K562 (cell line): Measurements from ENCODE around the gene SOX18. TPM values are rescaled to one million over a fixed set of nuclear protein-coding genes. Genes with fewer than 3 reads are reported as not detected.

Source experiments
- ATAC-seq: fragments of 200-7000 bp; cut with Tn5 transposase; 3 replicates; pipeline ENCODE4 v1.9.1; 2020; ENCODE audit warnings: moderate library complexity
- BruUV-seq: library from RNA; stranded (reverse); fragments of 400-500 nt; replicated peaks from 2 replicates; lab custom pipeline; 2021; lab: Mats Ljungman, UMichigan
- CTCF ChIA-PET: fragments of 300-600 bp; formaldehyde crosslinking; extraction: SDS; loops from one replicate; lab custom pipeline; 2021; ENCODE audit warnings: low intra/inter-chr PET ratio; lab: Yijun Ruan, JAX
- POLR2A ChIA-PET: fragments of 300-600, 350-650 bp; sonication (Branson Sonifier 250); formaldehyde crosslinking; extraction: SDS; loops from one replicate; lab custom pipeline; 2021; ENCODE audit warnings: antibody characterized with exemption, inconsistent platforms; lab: Yijun Ruan, JAX
- DNase-seq, 4 experiments: peaks; one replicate each; pipeline versions ENCODE4 v3.0.0 to v3.0.0-alpha.2; 2011 to 2018; ENCODE audit warnings: low spot score in 3 of 4, mixed read lengths in 3 of 4; ENCODE audit errors: extremely low read depth in 1 of 4
- FAIRE-seq: peaks from 2 replicates; lab custom pipeline; 2011; peaks lifted over from hg19 to GRCh38; lab: Jason Lieb, UNC
- H2AFZ ChIP-seq: 2 replicates; pipeline ENCODE4 v1.6.0; 2011; ENCODE audit warnings: low read depth, low read length, control low read depth, inconsistent platforms
- H3K27ac ChIP-seq: fragments of 200-600 bp; 3 replicates; pipeline ENCODE4 v1.8.0; 2011; ENCODE audit warnings: low read depth, mild to moderate bottlenecking, control low read depth, inconsistent platforms, low read length, moderate library complexity, mixed read lengths; ENCODE audit errors: extremely low read depth
- H3K27me3 ChIP-seq, 2 experiments: fragments of 300-600 bp in 1 of 2; 2 replicates in 1 of 2; 3 replicates in 1 of 2; pipeline versions ENCODE4 v1.6.0 to v1.8.0; 2011; ENCODE audit warnings: inconsistent platforms in 2 of 2, low read length in 2 of 2, mild to moderate bottlenecking in 1 of 2, mixed read lengths in 1 of 2, moderate library complexity in 1 of 2; ENCODE audit not compliant: control insufficient read depth in 2 of 2, insufficient read depth in 2 of 2
- H3K36me3 ChIP-seq: fragments of 300-600 bp; 3 replicates; pipeline ENCODE4 v1.8.0; 2011; ENCODE audit warnings: mild to moderate bottlenecking, low read length, inconsistent platforms; ENCODE audit not compliant: control insufficient read depth, insufficient read depth
- H3K4me1 ChIP-seq, 2 experiments: fragments of 200-600 bp in 1 of 2; replicated peaks in 1 of 2; 2 replicates in 1 of 2; 3 replicates in 1 of 2; pipeline versions ENCODE4 v1.5.1 to v1.8.0; 2011; ENCODE audit warnings: inconsistent platforms in 2 of 2, low read length in 2 of 2, mild to moderate bottlenecking in 1 of 2, mixed read lengths in 1 of 2, moderate library complexity in 1 of 2; ENCODE audit not compliant: control insufficient read depth in 2 of 2, insufficient read depth in 2 of 2
- H3K4me2 ChIP-seq: 2 replicates; pipeline ENCODE4 v1.6.1; 2011; ENCODE audit warnings: low read length, control low read depth, inconsistent platforms, mixed read lengths; ENCODE audit not compliant: insufficient read depth
- H3K4me3 ChIP-seq: fragments of 200-600 bp; sonication (generic), shearing (Covaris generic); 2 replicates; pipeline ENCODE4 v1.5.1; 2016; ENCODE audit warnings: control low read depth, inconsistent platforms
- H3K79me2 ChIP-seq: fragments of 200-600 bp; 3 replicates; pipeline ENCODE4 v1.8.0; 2011; ENCODE audit warnings: low read length, inconsistent platforms; ENCODE audit not compliant: control insufficient read depth, insufficient read depth
- H3K9ac ChIP-seq, 2 experiments: 2 replicates each; pipeline versions ENCODE4 v1.6.0 to v1.6.1; 2011; ENCODE audit warnings: low read depth in 2 of 2, low read length in 2 of 2, control low read depth in 1 of 2, inconsistent platforms in 1 of 2, mild to moderate bottlenecking in 1 of 2, mixed read lengths in 1 of 2; ENCODE audit not compliant: insufficient read depth in 1 of 2
- H3K9me1 ChIP-seq: one replicate; pipeline ENCODE4 v1.6.0; 2011; ENCODE audit warnings: inconsistent platforms, mild to moderate bottlenecking, low read length, moderate library complexity; ENCODE audit not compliant: control insufficient read depth, insufficient read depth
- H3K9me3 ChIP-seq: replicated peaks from 2 replicates; pipeline ENCODE4 v1.5.1; 2011; ENCODE audit warnings: low read depth, low read length, inconsistent platforms; ENCODE audit not compliant: control insufficient read depth, insufficient read depth
- H4K20me1 ChIP-seq: replicated peaks from 2 replicates; pipeline ENCODE4 v1.6.1; 2011; ENCODE audit warnings: low read length, inconsistent platforms, mixed read lengths; ENCODE audit not compliant: control insufficient read depth, insufficient read depth
- BRCA1 ChIP-seq, 2 experiments: fragments of 450-650 bp in 1 of 2; sonication (generic) in 1 of 2; formaldehyde crosslinking in 1 of 2; IDR thresholded peaks; 2 replicates each; pipeline versions ENCODE4 v1.5.0 to v1.6.1; 2017 to 2020; ENCODE audit warnings: mild to moderate bottlenecking in 1 of 2, missing genetic modification reagents in 1 of 2
- CBFB ChIP-seq: sonication (generic); formaldehyde crosslinking; IDR thresholded peaks from 2 replicates; pipeline ENCODE4 v1.4.0; 2020; ENCODE audit warnings: mild to moderate bottlenecking, missing genetic modification reagents
- HCFC1 ChIP-seq: IDR thresholded peaks from 2 replicates; pipeline ENCODE4 v1.6.1; 2012; ENCODE audit warnings: low read depth, low read length, improper control_type of control experiment
- MAZ ChIP-seq, 2 experiments: fragments of 450-650 bp in 1 of 2; sonication (generic) in 1 of 2; formaldehyde crosslinking; IDR thresholded peaks in 1 of 2; conservative IDR thresholded peaks in 1 of 2; 2 replicates each; pipeline versions ENCODE4 v1.4.0 to v1.5.0; 2020; ENCODE audit warnings: mild to moderate bottlenecking in 1 of 2, missing genetic modification reagents in 1 of 2
- MYNN ChIP-seq, 2 experiments: sonication (generic); formaldehyde crosslinking in 1 of 2; IDR thresholded peaks; 2 replicates each; pipeline versions ENCODE4 v1.5.0 to v1.6.1; 2016 to 2020; ENCODE audit warnings: antibody characterized with exemption in 1 of 2, missing genetic modification reagents in 1 of 2
- NONO ChIP-seq, 2 experiments: fragments of 200-400 bp in 1 of 2; fragments of 450-650 bp in 1 of 2; formaldehyde crosslinking in 1 of 2; IDR thresholded peaks; 2 replicates each; pipeline ENCODE4 v1.6.1; 2017; ENCODE audit warnings: low read depth in 2 of 2, mild to moderate bottlenecking in 2 of 2, moderate library complexity in 2 of 2, low read length in 1 of 2
- POLR2AphosphoS5 ChIP-seq: IDR thresholded peaks from 2 replicates; pipeline ENCODE4 v1.6.1; 2011; ENCODE audit warnings: mild to moderate bottlenecking, low read depth, low read length, moderate library complexity; ENCODE audit not compliant: control insufficient read depth, insufficient read depth
- POLR3G ChIP-seq: IDR thresholded peaks from 2 replicates; pipeline ENCODE4 v1.6.1; 2011; ENCODE audit not compliant: insufficient read length, insufficient replicate concordance; ENCODE audit errors: extremely low read depth
- SAFB ChIP-seq: fragments of 200-400 bp; formaldehyde crosslinking; IDR thresholded peaks from 2 replicates; pipeline ENCODE4 v1.6.1; 2017; ENCODE audit warnings: low read depth, low read length, borderline replicate concordance
- SAFB2 ChIP-seq: fragments of 200-400 bp; formaldehyde crosslinking; IDR thresholded peaks from 2 replicates; pipeline ENCODE4 v1.6.1; 2018; ENCODE audit warnings: borderline replicate concordance, low read length, low read depth, moderate library complexity; ENCODE audit not compliant: severe bottlenecking
- ZC3H11A ChIP-seq: IDR thresholded peaks from 2 replicates; pipeline ENCODE4 v1.6.1; 2012; ENCODE audit warnings: low read depth, low read length, improper control_type of control experiment
- ZNF23 ChIP-seq: fragments of 250-450 bp; sonication (Bioruptor Pico); IDR thresholded peaks from 2 replicates; pipeline ENCODE4 v1.4.0; 2020; ENCODE audit warnings: mild to moderate bottlenecking
- ZNF3 ChIP-seq: fragments of 250-450 bp; sonication (Bioruptor Pico); IDR thresholded peaks from 2 replicates; pipeline ENCODE4 v1.5.0; 2021; ENCODE audit warnings: mild to moderate bottlenecking, moderate library complexity
- ZNF766 ChIP-seq: fragments of 200-800 bp; sonication (Bioruptor generic); conservative IDR thresholded peaks from 2 replicates; pipeline ENCODE4 v1.6.1; 2016; ENCODE audit warnings: missing genetic modification characterization, missing compliant biosample characterization
- WGBS: fragments of 100-300 bp; shearing (Covaris generic); methylation state at CpG from one replicate; pipeline ENCODE4 v1.1.6; 2016; ENCODE audit warnings: low coverage, mixed read lengths; ENCODE audit not compliant: insufficient coverage; ENCODE audit errors: missing lambda C conversion rate; 5-methylcytosine and 5-hydroxymethylcytosine counted together
- in situ Hi-C: fragments of 300-500 bp; cut with MboI; formaldehyde crosslinking; loops from 4 replicates; pipeline ENCODE4 v1.15.0; 2018; ENCODE audit warnings: inconsistent platforms, mixed read lengths
- intact Hi-C: fragments of 100-400 bp; cut with micrococcal nuclease; formaldehyde crosslinking; loops from 2 replicates; pipeline ENCODE4 v1.14.2; 2022
- polyA plus RNA-seq, 8 experiments: library from polyadenylated mRNA; depleted of rRNA in 4 of 8; stranded (reverse) in 5 of 8; unstranded in 3 of 8; fragments of >200 nt; fragmentation: Nextera tagmentation in 2 of 8; fragmentation: Illumina TruSeq in 1 of 8; extraction: Ambion mirVana in 2 of 8; extraction: Trizol in 1 of 8; gene quantifications; 2 replicates each; pipeline versions ENCODE4 v1.2.1 to v1.2.3, GENCODE V29; 2011 to 2014; ENCODE audit warnings: inconsistent platforms in 1 of 8, missing spikeins in 1 of 8
- total RNA-seq, 7 experiments: library from RNA; depleted of rRNA in 6 of 7; stranded (reverse); fragments of >200 nt in 6 of 7; fragmentation: Illumina TruSeq in 2 of 7; extraction: Trizol in 2 of 7; gene quantifications; 2 replicates each; pipeline versions ENCODE4 v1.2.1 to v1.2.3, GENCODE V29; 2011 to 2021; ENCODE audit warnings: low replicate concordance in 1 of 7
- TF ChIP-seq, protein P1 (sequence below): fragments of 450-650 bp; IDR thresholded peaks from 2 replicates; pipeline ENCODE4 v1.6.1; 2017; ENCODE audit warnings: mild to moderate bottlenecking, moderate library complexity
- TF ChIP-seq, protein P2 (sequence below): fragments of 450-650 bp; IDR thresholded peaks from 2 replicates; pipeline ENCODE4 v1.6.1; 2016
- TF ChIP-seq, protein P3 (sequence below): fragments of 450-650 bp; formaldehyde crosslinking; conservative IDR thresholded peaks from 2 replicates; pipeline ENCODE4 v1.4.0; 2022; ENCODE audit warnings: mild to moderate bottlenecking, missing genetic modification characterization

The SOX18 gene
- total and polyA plus RNA-seq, 9 of the 15 experiments (the other 6 are each of a cell fraction or from before 2014, with no cell fraction given), result 0.15 to 19.8 (median 0.33) TPM

DNA sequence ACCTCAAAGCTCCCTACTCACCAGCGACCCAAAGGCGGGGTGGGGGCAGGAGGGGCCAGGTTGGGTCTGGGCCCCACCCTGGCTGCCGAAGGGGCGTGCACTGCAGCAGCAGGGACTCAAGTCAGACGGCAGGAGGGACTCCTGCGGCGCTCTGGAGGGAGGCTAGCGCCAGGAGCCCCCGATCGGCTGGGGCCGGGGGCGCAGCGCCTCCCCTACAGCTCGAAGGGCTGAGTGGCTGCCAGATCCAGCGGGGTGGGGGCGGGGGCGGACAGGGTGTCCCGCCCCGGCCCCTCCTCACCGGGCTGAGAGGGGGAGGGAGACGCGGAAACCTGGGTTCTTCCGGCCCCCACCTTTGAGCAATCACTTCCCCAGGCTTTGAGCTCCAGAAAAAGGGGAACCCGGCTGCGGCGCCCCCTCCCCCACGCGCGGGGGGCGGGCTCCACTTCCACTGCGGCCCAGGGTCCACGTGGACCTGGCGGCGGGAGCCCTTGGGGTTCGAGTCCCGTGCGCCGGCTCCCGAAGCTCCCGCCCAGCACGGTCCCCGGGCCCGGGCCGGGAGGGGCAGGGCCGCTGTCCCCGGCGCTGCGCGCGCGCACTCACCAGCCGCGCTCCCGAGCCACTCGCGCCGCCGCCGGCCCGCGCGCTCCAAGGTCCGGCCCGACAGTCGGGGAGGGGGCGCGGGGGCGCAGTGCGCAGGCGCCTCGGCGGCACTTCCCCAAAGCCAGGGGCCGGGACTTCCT is 30.0 kb upstream of the SOX18 start, which contains the start of gene RGS19:
Gene RGS19 (minus strand): TSS at position 246 of the 740 bp plus-strand sequence. CDS start 2,632 bp downstream, outside the sequence.
- ChIA-PET CTCF (no interaction called here), POLR2A (interaction anchor here (0.5 to 1.3 kb wide), 4 partner anchors 17 to 119 kb away, joined by 3 read pairs; no protein-coding TSS in a partner anchor)
- peak within 1 kb of the TSS; percentile 78 to 94 for H3K9ac ChIP-seq
- BruUV-seq, result no TSS peak
- H3K4me1 ChIP-seq, result peaks cover 16 to 84% of the 10 kb centered on the region in 2 experiments; a peak in 4 of 5 replicates
- H3K27ac ChIP-seq, result peak within 1 kb of the TSS; percentile 75
- peaks cover 10% of the 10 kb centered on the region; the same call in 2 of the 3 replicates for H3K79me2 ChIP-seq
- DNase-seq, result peak; percentile 88 to 94 (median 92)
- intact Hi-C loops (no loop called here), in situ Hi-C loops (no loop called here)
- peaks cover 1 to 8% of the 10 kb centered on the region in 2 experiments; a peak in 4 of 5 replicates for H3K27me3 ChIP-seq
- peak; percentile 85 for ATAC-seq
- H3K9me1 ChIP-seq, result no peaks in the 10 kb centered on the region
- peak; percentile 42 for FAIRE-seq
- H3K4me2 ChIP-seq, result peak within 1 kb of the TSS; percentile 70
- no peaks in the 10 kb centered on the region; the same call in 1 of the 2 replicates for H4K20me1 ChIP-seq
- peak within 1 kb of the TSS; percentile 90 for H2AFZ ChIP-seq
- peak within 1 kb of the TSS; percentile 70 for H3K4me3 ChIP-seq
- 0% methylated on average over 12 of the region's 73 CpGs for WGBS
- no peaks in the 10 kb centered on the region for H3K9me3 ChIP-seq
- H3K36me3 ChIP-seq, result no peaks in the 10 kb centered on the region
- TF ChIP-seq POLR2AphosphoS5 (no peak), POLR3G (no peak), ZC3H11A (no peak), ZNF3 (CRISPR knock-in tag) (no peak), SAFB2 (no peak), ZNF766 (CRISPR knock-in tag) (peak; percentile 52; the same call in 1 of the 2 replicates), MYNN (IDR thresholded peaks at IDR 0.05) (no peak), MYNN (CRISPR knock-in tag; IDR thresholded peaks at IDR 0.05) (no peak), HCFC1 (no peak), MAZ (CRISPR knock-in tag; conservative IDR thresholded peaks at IDR 0.05 in 1 of 2, IDR thresholded peaks at IDR 0.05 in 1 of 2) (peak; percentile 90 to 95), ZNF23 (CRISPR knock-in tag) (no peak), SAFB (peak; percentile 64; the same call in 1 of the 2 replicates), BRCA1 (IDR thresholded peaks at IDR 0.05) (no peak), BRCA1 (CRISPR knock-in tag; IDR thresholded peaks at IDR 0.05) (no peak), NONO (IDR thresholded peaks at IDR 0.05; ENCODE audit: low read depth in 2 of 2, low read length in 1 of 2) (peak in 1 of 2 experiments; percentile 59; a peak in 1 of 4 replicates), CBFB (CRISPR knock-in tag) (no peak)
- TF ChIP-seq, protein P1, sequence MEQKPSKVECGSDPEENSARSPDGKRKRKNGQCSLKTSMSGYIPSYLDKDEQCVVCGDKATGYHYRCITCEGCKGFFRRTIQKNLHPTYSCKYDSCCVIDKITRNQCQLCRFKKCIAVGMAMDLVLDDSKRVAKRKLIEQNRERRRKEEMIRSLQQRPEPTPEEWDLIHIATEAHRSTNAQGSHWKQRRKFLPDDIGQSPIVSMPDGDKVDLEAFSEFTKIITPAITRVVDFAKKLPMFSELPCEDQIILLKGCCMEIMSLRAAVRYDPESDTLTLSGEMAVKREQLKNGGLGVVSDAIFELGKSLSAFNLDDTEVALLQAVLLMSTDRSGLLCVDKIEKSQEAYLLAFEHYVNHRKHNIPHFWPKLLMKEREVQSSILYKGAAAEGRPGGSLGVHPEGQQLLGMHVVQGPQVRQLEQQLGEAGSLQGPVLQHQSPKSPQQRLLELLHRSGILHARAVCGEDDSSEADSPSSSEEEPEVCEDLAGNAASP, result no peak
- TF ChIP-seq, protein P2, sequence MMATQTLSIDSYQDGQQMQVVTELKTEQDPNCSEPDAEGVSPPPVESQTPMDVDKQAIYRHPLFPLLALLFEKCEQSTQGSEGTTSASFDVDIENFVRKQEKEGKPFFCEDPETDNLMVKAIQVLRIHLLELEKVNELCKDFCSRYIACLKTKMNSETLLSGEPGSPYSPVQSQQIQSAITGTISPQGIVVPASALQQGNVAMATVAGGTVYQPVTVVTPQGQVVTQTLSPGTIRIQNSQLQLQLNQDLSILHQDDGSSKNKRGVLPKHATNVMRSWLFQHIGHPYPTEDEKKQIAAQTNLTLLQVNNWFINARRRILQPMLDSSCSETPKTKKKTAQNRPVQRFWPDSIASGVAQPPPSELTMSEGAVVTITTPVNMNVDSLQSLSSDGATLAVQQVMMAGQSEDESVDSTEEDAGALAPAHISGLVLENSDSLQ, result peak; percentile 9; the same call in 1 of the 2 replicates
- TF ChIP-seq, protein P3, sequence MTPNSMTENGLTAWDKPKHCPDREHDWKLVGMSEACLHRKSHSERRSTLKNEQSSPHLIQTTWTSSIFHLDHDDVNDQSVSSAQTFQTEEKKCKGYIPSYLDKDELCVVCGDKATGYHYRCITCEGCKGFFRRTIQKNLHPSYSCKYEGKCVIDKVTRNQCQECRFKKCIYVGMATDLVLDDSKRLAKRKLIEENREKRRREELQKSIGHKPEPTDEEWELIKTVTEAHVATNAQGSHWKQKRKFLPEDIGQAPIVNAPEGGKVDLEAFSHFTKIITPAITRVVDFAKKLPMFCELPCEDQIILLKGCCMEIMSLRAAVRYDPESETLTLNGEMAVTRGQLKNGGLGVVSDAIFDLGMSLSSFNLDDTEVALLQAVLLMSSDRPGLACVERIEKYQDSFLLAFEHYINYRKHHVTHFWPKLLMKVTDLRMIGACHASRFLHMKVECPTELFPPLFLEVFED (CRISPR knock-in tag), result no peak
